NOMO-1 treated with DMSO at 0.1 percent for 48 hours (cell line): ENCODE results near the gene CDC123.
"Not testable (repeated sequence)": the region's sequence is repeated elsewhere in the genome, so short reads cannot be mapped to it uniquely, and the experiment has no call there.

Experiments
- DNase-seq: peaks from one replicate; lab custom pipeline; 2025; ENCODE audit not compliant: unreplicated experiment; lab: John Stamatoyannopoulos, UW

CDC123 gene, protein sequence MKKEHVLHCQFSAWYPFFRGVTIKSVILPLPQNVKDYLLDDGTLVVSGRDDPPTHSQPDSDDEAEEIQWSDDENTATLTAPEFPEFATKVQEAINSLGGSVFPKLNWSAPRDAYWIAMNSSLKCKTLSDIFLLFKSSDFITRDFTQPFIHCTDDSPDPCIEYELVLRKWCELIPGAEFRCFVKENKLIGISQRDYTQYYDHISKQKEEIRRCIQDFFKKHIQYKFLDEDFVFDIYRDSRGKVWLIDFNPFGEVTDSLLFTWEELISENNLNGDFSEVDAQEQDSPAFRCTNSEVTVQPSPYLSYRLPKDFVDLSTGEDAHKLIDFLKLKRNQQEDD

DNA sequence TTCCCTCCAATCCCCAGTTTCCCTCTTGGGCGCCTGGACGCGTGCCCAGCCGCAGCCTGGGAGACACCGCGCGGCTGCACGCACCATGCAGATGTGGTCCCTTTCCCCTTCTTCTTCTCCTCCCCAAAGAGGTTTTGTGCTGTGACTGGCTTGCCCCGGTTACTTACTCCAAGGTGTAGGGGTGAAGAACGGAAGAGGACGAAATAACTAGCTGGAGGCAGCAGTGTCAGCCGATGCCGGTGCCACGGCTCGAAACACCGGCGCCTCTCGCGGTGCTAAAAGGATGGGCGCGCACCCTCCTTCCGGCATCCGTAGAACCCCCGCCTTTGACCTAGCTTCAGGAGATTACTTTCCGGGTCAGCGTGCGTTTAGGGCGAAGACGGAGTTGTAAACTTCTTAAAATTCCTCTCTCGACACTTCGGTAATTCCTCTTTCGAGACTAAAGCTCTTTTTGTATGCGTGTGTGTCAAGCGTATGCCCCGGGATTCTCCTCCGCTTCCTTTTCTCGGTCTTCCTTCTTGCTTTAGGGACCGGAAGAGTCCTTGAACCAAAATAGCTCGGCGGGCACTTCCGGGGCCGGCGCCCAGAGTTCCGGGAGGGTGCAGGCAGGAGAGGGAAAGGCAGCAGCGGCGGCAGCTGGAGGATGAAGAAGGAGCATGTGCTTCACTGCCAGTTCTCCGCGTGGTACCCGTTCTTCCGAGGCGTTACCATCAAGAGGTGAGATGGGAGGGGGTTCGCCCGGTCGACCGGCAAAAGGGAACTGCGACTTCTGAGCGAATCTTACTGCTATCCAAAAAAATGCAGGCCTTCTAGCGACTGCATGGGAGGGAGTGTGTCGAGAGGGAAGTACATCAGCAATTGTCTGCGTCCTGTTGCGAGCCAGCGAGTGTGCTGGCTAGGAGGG is at the start of gene CDC123, which contains the start of gene NUDT5:
TSS of gene CDC123 (plus strand) at position 586 of the 904 bp plus-strand sequence. CDS start at position 644, 58 bp downstream.
TSS of gene NUDT5 (minus strand) at position 289 of the 904 bp plus-strand sequence. CDS start 9,600 bp downstream, outside the sequence.
- DNase-seq, result peak; percentile 94

DNA sequence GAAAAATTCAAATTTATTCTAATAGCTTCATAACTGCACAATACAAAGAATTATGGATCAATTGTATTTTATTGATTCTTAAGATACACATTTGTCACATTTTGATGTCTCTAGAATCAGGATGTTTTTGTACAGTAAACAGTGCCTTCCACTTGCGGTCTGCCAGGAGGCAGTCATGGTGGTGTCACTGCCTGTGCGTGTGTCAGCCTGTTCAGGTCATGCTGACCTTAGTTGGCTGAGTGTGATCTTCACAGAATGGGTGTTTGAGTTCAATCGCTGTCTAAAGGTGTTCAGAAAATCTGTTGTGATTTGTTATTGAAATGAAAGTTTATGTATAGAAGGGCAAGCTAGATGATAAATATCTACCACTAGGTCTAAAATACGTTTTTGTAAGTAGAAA is 45.8 kb upstream of the CDC123 start:
- DNase-seq, result no peak

DNA sequence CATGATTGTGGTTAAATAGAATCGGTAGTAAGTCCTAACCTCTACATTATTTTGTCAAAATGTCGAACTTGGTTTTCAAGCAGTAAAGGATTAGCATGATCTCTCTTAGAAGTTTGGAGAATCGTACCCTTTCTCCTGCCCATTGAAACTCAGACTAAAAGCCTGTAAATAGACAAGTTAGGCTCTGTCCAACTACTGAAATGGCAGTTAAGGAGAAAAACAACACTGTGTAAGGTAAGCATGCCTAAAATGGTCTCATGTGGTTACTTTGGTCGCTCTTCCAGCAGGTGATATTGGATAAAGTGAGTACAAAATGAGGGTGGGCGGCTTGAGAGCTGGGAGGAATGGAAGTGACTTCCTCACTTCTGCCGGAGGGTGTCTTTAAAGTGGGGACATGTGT is 41.5 kb upstream of the CDC123 start:
- DNase-seq, result no peak

DNA sequence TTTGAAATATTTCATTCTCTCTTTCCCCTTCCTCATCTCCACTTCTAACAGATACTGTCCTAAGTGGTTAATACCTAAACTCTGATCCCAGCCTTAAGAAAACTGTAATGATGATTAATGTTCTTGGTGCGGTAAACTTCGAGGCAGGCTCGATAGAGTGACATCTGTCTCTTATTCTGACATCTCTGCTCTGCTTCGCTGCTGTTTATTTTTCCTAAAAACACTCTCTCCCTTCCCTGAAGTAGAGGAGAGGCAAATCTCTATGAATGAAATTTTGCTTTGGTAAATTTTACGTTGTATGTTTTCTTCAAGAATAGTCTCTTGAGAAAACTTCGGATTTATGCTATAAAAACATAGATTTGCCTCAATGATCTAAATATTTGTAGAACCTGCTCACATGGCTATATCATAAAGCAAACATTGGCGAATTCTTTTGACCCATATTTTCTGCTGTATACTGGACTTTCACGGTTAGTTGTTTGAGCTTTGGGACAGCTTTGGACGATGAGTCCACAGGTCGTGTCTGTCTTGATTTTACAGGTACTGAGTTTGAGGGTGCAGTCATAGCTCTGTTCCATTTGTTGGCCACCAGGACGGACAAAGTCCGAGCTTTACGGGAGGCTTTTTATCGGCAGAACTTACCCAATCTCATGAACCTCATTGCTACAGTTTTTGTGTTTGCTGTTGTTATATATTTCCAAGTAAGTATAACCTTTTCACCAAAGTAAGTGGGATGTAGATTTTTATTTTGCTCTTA is 39.4 kb upstream of the CDC123 start:
- DNase-seq, result no peak

DNA sequence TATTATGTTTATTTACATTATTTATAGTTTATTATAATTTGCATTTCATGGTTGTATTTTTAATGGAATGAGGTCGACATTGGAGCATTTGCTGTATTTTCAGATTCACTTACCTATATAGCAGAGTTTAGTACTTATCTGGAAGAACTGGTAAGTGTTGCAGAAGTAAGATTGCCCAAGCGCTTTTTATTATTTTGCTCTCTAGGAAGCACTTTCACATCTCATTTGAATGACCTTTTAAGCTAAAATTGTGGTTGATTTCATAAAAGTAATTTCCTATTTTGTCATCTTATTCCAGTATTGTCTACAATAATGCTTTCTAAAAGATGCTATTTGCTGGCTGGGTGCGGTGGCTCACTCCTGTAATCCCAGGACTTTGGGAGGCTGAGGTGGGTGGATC is 37.9 kb upstream of the CDC123 start:
- DNase-seq, result peak; percentile 95

DNA sequence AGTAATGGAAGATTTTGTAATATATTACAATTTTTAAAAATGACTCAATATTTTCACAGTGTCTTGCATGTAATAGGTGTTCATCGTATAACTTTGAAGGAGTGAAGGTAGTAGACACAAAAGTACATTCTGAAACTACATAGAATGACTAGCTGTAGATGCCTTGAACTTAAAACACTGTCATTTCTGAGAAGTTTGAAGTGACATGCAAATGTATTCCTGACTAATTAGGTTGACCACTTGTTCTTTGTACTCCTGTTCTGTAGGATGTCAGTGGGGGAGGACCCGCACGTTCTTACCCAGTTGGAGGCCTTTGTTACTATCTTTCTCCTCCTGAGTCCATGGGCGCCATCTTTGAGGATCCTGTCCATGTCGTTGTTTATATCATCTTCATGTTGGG is 35.3 kb upstream of the CDC123 start:
- no peak for DNase-seq

DNA sequence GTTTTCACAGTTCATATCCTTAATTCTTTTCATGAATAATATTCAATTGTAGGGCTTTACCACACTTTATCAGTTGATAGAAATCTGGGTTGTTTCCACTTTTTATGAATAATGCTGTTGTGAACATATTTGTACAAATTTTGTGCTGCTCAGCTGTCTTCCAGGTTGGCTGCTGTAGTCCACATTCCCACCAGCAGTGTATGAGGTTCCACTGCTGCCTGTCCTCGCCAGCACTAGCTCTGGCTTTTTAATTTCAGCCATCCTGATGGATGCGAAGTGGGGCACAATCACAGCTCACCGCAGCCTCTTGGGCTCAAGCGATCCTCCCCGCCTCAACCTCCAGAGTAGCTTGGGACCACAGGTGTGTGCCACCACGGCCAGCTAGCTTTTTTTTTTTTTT is 33.1 kb upstream of the CDC123 start:
- no peak for DNase-seq

DNA sequence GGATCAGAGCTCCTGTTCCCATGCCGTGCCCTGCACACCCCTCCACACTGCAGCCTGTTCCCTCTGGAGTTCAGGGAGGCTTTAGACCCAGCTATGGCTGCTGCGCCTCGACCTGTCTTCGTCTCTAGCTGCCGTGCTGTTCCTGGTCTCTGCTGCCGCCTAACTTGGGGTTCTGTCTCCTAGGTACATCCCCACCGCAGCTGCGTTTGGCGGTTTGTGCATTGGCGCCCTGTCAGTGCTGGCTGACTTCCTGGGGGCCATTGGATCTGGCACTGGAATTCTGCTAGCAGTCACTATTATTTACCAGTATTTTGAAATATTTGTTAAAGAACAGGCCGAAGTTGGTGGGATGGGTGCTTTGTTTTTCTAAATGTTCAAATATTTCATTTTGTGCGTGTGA is 31.9 kb upstream of the CDC123 start:
- no peak for DNase-seq

DNA sequence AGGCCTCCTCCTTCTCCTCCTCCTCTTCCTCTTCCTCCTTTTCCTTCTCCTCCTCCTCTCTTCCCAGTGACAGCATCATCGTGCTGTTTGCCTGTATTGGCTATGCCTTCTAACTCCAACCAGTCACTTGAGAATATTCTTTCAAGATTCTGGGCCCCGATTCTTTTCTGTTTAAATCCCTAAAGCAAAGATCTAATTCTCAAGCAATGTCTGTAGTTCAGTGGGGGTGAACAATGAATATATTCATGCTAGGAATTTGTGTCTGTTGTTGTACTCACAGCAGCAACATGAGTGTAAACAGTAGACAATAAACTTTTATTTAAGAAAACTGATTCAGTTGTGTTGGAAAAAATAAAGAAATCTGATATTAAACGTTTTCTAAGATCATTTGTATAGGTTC is 31.0 kb upstream of the CDC123 start:
- DNase-seq, result no peak

DNA sequence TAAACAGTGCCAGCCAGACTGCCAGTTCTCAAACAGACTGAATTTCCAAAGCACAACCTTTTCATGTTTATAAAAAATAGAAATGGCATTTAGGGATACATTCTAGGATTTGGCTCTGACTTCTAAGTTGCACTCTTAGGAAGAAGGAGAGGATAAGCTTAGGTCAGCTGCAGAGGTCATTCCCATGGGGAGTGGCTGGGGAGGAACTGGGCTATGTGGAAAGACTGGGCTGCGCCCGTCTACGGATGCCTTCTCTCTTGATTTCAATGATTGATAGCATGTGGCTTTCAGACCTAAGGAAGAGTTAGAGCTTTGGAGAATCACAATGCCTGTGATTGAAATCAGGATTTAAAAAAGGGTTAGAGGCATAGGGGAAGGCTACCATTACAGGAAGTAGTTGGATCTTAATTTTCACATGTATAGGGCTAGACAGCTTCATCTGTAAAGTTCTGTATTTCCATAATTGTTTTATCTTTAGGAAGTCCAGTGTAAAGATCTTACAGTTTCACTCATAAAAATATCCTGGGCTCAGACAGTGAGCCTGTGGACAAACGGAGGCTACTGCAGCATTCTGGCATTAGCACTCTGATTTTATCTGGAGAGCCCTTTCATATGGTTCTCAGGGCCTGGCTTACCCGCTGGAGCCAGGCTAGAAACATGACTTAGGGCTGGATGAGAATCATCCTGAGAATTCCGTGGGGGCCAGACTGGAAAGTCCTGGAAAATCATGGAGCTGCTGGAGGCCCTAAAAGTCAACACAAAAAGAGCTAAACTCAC is 29.8 kb upstream of the CDC123 start:
- DNase-seq, result no peak

DNA sequence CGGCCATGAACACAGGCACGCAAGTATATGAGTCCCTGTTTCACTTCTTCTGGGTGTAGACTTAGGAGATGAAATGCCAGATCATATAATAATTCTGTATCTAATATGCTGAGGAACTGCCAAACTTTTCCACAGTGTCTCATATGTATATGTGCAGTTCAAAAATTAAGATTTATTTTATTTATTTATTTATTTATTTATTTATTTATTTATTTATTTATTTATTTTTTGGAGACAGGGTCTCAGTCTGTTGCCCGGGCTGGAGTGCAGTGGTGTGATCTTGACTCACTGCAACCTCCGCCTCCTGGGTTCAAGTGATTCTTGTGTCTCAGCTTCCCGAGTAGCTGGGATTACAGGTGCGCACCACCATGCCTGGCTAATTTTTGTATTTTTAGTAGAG is 24.5 kb upstream of the CDC123 start:
- DNase-seq, result not testable (repeated sequence)

DNA sequence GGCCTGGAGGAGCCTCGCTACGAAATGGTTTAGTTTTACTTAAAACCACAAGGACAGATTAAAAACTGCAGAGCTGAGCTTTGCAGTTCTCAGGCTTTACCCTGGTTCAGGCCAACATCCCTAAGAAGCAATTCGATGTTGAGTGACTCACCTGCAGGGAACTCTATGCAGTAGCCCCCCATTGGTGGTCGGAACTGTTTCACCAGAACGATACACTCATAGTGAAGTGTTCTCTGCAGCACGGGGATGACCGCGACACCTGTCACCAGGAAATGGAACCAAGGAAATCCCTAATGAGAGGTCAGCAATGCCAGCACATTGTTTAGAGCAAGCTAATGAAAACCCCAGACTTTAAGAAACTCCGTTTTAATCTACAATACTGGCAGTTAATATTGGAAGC is 18.3 kb upstream of the CDC123 start:
- no peak for DNase-seq

DNA sequence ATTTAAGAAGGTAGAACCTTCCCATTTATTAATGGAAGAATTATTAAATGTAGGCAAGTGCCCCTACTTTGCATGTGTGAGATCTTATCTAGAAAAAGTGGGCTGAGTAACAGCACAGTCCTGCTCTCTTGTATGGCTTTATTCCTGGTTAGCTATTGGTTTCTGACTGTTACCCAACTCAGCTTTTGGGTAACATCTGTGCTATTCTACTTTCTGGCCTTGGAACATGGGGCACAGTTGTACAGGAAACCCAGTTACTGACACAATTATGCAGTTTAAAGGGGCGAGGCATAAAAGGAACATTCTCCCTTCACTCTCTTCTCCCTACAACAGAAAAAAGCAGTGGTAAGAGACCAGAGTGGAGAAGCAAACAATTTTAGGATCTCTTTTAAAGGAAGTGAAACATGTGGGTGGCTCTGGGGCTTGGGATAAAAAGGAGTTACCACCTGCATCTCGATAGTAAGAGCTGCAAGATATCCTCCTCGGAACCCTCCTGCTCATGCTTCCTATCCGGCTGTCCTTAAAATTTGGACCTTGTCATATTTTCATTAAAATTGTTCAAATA is 16.3 kb upstream of the CDC123 start:
- peak; percentile 62 for DNase-seq

DNA sequence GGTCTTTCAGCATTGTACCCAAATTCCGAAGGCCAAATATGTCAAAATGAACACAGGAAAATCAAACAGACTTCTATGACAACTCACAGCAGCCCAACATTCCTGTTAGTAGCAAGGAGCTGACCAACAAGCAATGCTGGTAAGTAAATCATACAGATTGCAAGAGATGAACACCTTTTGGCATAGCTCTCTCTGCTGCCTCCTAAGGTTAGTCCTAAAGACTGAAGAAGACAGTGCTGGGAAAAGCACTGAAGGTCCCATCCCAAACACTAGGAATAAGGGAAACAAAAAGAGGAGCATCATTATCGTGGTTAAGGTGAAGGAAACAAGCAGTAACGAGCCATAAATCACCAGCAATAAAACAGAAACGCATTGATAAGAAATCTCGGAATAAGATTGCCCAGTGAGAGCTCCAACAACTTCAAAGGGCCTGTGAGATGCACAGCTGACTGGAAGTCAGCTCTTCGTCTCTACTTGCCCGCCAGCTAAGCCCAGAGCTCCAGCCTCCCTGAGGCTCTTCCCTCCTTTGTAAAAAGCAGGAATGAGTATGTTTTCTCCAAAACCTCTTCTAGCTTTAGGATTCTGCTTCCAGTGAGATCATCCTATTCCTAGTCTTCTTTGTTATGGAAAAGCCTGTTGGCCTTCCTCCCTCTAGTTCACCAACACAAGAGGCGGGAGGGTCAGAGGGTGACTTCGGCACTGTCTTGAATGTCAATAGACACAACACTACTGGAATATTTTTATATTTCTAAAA is 15.6 kb upstream of the CDC123 start:
- no peak for DNase-seq

DNA sequence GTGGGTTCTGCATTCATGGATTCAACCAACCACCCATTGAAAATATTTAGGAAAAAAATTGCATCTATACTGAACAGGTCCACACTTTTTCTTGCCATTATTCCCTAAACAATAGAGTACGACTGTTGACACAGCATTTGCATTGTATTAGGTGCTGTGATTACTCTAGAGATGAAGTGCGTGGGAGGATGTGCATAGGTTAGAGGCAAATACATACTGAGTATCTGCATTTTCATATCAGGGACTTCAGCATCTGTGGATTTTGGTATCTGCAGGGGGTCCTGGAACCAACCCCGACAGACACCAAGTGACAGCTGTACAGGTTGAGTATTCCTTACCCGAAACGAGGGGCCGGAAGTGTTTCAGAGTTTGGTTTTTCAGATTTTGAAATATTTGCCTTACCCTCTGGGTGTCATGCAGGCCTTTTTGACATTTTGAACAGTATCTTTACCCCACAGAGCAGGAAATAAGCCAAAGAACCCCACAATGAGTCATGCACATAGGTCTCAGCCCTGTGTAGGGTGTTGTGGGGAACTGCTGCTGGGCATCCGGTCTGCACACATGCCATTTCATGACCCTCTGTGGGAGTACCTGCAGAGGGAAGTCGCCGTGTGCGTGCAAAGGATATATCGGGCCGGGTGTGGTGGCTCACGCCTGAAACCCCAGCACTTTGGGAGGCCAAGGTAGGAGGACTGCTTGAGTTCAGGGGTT is 14.8 kb upstream of the CDC123 start:
- DNase-seq, result peak; percentile 95

DNA sequence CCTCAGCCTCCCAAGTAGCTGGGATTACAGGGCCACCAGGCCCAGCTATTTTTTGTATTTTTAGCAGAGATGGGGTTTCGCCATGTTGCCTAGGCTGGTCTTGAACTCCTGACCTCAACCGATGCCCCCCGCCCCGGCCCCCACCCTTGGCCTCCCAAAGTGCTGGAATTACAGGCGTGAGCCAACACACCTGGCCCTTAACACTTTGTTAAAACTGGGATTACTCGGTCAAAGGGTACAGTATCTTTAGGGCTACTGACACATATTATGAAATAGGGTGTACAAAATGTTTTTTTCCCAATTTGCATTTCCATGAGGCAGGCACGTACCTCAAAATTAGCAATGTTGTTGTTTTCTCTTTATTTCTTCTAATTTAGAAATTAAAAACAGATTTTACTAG is 11.8 kb upstream of the CDC123 start:
- DNase-seq, result no peak

DNA sequence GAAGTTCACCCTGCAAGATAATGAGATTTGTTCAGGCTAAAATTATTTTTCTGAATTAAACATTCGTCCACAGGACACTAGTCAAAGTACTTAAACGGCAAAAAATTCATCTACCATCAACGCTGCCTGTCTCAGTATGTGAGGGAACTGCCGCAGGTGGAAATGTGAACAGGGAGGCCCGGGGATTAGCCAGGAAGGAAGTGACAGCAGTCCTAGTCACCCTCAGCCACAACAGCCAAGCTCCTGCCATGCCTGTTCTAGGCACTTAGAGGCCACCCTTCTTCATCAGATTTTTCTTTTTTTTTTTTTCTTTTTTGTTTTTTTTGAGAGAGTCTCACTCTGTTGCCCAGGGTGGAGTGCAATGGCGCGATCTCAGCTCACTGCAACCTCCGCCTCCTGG is 9.7 kb upstream of the CDC123 start:
- DNase-seq, result no peak

DNA sequence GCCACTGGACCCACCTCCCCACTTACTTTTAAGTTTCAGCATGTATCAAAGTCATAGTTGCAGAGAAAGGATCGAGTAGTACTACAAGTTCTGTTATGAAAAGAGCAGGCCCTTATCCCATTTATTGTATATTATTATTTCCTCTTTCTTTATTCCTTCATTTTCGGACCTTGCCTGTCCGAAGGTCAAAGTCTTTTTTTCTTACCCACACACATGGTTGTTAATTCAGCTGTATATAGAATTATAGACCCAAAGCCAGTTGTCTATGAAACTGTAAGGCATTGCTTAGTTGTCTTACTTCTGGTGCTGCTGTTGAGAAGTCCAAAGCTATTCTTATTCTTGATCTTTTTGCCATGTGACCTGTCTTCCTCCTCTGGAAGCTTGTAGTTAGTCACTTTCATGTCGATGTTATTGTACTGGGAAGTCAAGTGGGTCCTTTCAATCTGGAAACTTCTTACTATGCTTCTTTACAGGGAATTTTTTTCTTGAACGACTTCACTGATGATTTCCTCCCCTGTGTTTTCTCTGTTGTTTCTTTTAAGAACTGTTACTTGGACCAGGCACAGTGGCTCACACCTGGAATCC is 8.6 kb upstream of the CDC123 start:
- no peak for DNase-seq

DNA sequence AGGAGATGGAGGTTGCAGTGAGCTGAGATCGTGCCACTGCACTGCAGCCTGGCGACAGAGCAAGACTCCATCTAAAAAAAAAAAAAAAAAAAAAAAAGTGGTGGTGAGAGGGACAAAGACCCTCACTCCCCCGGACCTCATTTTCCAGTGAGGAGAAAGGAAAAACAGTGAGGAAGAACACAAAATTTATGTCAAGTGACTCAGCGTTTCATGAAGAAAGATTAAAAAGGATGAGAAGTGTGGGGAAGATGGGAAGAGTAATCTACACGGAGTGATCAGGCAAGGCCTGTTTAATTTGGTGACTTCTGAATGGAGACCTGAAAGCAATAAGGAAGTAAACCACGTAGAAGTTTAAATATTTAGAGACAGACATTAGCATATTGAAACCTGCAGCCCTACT is 7.3 kb upstream of the CDC123 start:
- no peak for DNase-seq
